Pancreas (tissue), 10 donors: ENCODE measurements around the gene OTOG. TPM values are rescaled to one million over a fixed set of nuclear protein-coding genes. Genes with fewer than 3 reads are reported as not detected.

Source experiments
- ATAC-seq, 4 donors: fragments of 200-7000 bp; cut with Tn5 transposase; one replicate each; pipeline versions ENCODE4 v1.8.0 to v1.9.1; 2020; ENCODE audit warnings: mild to moderate bottlenecking in 4 of 4, moderate library complexity in 4 of 4
- DNase-seq, 6 donors: peaks; one replicate each; pipeline ENCODE4 v3.0.0-alpha.2; 2020
- FAIRE-seq: peaks from 2 replicates; lab custom pipeline; 2012; peaks lifted over from hg19 to GRCh38; lab: Jason Lieb, UNC
- H3K27ac ChIP-seq, 4 donors: fragments of 200-600 bp; sonication (generic); 1 replicate in 3 of 4; 2 replicates in 1 of 4; pipeline versions ENCODE4 v1.5.0 to v1.8.0; 2020
- H3K27me3 ChIP-seq, 4 donors: fragments of 200-600 bp; one replicate each; pipeline ENCODE4 v1.8.0; 2021
- H3K36me3 ChIP-seq, 3 donors: fragments of 200-600 bp; sonication (generic) in 1 of 3; one replicate each; pipeline versions ENCODE4 v1.5.0 to v1.8.0; 2020 to 2021
- H3K4me1 ChIP-seq, 3 donors: fragments of 200-600 bp; one replicate each; pipeline ENCODE4 v1.8.0; 2021
- H3K4me3 ChIP-seq, 4 donors: fragments of 200-600 bp; sonication (generic) in 2 of 4; one replicate each; pipeline versions ENCODE4 v1.5.0 to v1.8.0; 2020 to 2021
- H3K9me3 ChIP-seq, 4 donors: fragments of 200-600 bp; one replicate each; pipeline ENCODE4 v1.8.0; 2021
- CTCF ChIP-seq, 4 donors: fragments of 200-600 bp; sonication (generic) in 3 of 4; IDR thresholded peaks; one replicate each; pipeline versions ENCODE4 v1.5.0 to v1.8.0; 2021; ENCODE audit warnings: antibody characterized with exemption in 4 of 4
- WGBS, 2 donors: extraction: QIAGEN DNeasy Blood & Tissue Kit; methylation state at CpG; one replicate each; pipeline ENCODE4 v1.1.7; 2013; 5-methylcytosine and 5-hydroxymethylcytosine counted together
- intact Hi-C, 3 donors: fragments of 100-400 bp; cut with DNase I; formaldehyde crosslinking; loops; one replicate each; pipeline versions ENCODE4 v1.11.1 to v1.14.2; 2022
- polyA plus RNA-seq, 2 donors: library from polyadenylated mRNA; stranded (reverse); fragments of 200-250 nt; gene quantifications; one replicate each; pipeline ENCODE4 v1.2.3, GENCODE V29; 2013
- total RNA-seq, 6 donors: library from RNA; stranded (reverse); fragmentation: NEBNext Ultra II Directional in 4 of 6; extraction: Animal tissue kit (Norgen Biotek cat#: 25700) in 4 of 6; gene quantifications; one replicate each; pipeline versions ENCODE4 v1.2.1 to v1.2.4, GENCODE V29; 2021 to 2023
- donor health status: healthy with polysubstance abuse.
- donor health status: DM: no; HTN: no; CAD: no; lungs with moderate emphysema.
- donor health status: DM: no; HTN: no; CAD: no.
- donor health status: control.
- donor health status: control.
- donor health status: Bipolar disorder and iron deficiency.
- donor health status: DM: yes; HTN: yes; CAD: no.
- donor health status: DM: no; HTN: no; CAD: no.
- donor health status: DM: no; HTN: no; CAD: no.
- donor health status: DM: yes; HTN: yes; CAD: no.

OTOG gene
- total and polyA plus RNA-seq, 8 donors, result not detected

- FAIRE-seq, result no peak
- H3K9me3 ChIP-seq, result no peaks in the 10 kb centered on the region
- H3K36me3 ChIP-seq, result no peaks in the 10 kb centered on the region
- no peaks in the 10 kb centered on the region for H3K27me3 ChIP-seq
- intact Hi-C loops, result no loop called here
- DNase-seq, result no peak
- H3K4me1 ChIP-seq, result no peaks in the 10 kb centered on the region
- no peak for TF ChIP-seq CTCF (IDR thresholded peaks at IDR 0.05)
- no peak overlapping the region for H3K4me3 ChIP-seq
- whole genome bisulfite sequencing, 2 donors, result 39 to 56% methylated on average over 5 of the region's 5 CpGs
- no peak for ATAC-seq
- no peak overlapping the region for H3K27ac ChIP-seq
These were observed 104.6 kb downstream of the OTOG start for GRCh38 chr11:17651681-17652080.

GRCh38 chr11:17652556-17652955, 105.5 kb downstream of the OTOG start:
- WGBS, 2 donors, result 74 to 83% methylated on average over 2 of the region's 2 CpGs

GRCh38 chr11:17653611-17654010, 106.6 kb downstream of the OTOG start:
- intact Hi-C loops, result no loop called here
- DNase-seq, result no peak
- ATAC-seq, result no peak
- Histone ChIP-seq H3K36me3 (no peaks in the 10 kb centered on the region), H3K9me3 (no peaks in the 10 kb centered on the region), H3K27me3 (no peaks in the 10 kb centered on the region), H3K27ac (no peak overlapping the region), H3K4me1 (no peaks in the 10 kb centered on the region), H3K4me3 (no peak overlapping the region)
- no peak for TF ChIP-seq CTCF (IDR thresholded peaks at IDR 0.05)
- 64 to 67% methylated on average over 10 of the region's 10 CpGs for WGBS, 2 donors
- no peak for FAIRE-seq

More at GRCh38 chr11:17652556-17652955, 105.5 kb downstream of the OTOG start:
- H3K9me3 ChIP-seq, result no peaks in the 10 kb centered on the region
- no peaks in the 10 kb centered on the region for H3K36me3 ChIP-seq
- H3K27me3 ChIP-seq, result no peaks in the 10 kb centered on the region
- FAIRE-seq (no peak), DNase-seq (no peak), ATAC-seq (no peak)
- intact Hi-C loops, result no loop called here
- no peak overlapping the region for H3K27ac ChIP-seq
- H3K4me1 ChIP-seq, result no peaks in the 10 kb centered on the region
- no peak for TF ChIP-seq CTCF (IDR thresholded peaks at IDR 0.05)
- H3K4me3 ChIP-seq, result no peak overlapping the region

GRCh38 chr11:17655682-17656081, 108.6 kb downstream of the OTOG start:
- FAIRE-seq (no peak), DNase-seq (no peak), ATAC-seq (no peak)
- intact Hi-C loops, result no loop called here
- no peaks in the 10 kb centered on the region for H3K36me3 ChIP-seq
- H3K9me3 ChIP-seq, result no peaks in the 10 kb centered on the region
- H3K27me3 ChIP-seq, result no peaks in the 10 kb centered on the region
- H3K4me1 ChIP-seq, result no peaks in the 10 kb centered on the region
- no peak overlapping the region for H3K27ac ChIP-seq
- 44 to 55% methylated on average over 2 of the region's 2 CpGs for WGBS, 2 donors
- TF ChIP-seq CTCF (IDR thresholded peaks at IDR 0.05), result no peak
- no peak overlapping the region for H3K4me3 ChIP-seq

- intact Hi-C loops, result no loop called here
- Histone ChIP-seq H3K27ac (no peak overlapping the region), H3K9me3 (no peaks in the 10 kb centered on the region), H3K4me3 (no peak overlapping the region), H3K36me3 (no peaks in the 10 kb centered on the region), H3K4me1 (no peaks in the 10 kb centered on the region), H3K27me3 (no peaks in the 10 kb centered on the region)
- no peak for DNase-seq
- no peak for FAIRE-seq
- ATAC-seq, result no peak
- TF ChIP-seq CTCF (IDR thresholded peaks at IDR 0.05), result no peak
These were observed 111.2 kb downstream of the OTOG start for GRCh38 chr11:17658211-17658610.
